Measurements from ENCODE around the gene AURKB.

DNA sequence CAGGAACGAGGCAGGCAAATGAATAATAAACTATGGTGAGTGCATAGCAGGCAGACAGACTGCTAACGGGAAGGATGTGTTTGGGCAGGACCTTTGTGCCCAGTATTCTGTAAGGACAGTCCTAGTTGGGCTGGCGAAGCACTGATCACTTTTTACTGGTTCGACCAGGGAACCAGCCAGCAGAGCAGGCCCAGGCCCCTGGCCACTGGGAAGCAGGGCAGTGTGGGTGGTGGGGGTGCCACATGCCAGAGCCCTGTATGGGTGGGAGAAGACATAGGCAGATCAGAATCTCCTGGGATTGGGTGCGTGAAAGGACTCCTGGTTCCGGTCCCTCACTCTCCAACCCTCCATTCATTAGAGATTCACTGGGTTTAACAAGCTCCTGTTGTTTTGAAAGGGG lies 43.6 kb downstream of the AURKB start:
- TF ChIP-seq, protein P1, sequence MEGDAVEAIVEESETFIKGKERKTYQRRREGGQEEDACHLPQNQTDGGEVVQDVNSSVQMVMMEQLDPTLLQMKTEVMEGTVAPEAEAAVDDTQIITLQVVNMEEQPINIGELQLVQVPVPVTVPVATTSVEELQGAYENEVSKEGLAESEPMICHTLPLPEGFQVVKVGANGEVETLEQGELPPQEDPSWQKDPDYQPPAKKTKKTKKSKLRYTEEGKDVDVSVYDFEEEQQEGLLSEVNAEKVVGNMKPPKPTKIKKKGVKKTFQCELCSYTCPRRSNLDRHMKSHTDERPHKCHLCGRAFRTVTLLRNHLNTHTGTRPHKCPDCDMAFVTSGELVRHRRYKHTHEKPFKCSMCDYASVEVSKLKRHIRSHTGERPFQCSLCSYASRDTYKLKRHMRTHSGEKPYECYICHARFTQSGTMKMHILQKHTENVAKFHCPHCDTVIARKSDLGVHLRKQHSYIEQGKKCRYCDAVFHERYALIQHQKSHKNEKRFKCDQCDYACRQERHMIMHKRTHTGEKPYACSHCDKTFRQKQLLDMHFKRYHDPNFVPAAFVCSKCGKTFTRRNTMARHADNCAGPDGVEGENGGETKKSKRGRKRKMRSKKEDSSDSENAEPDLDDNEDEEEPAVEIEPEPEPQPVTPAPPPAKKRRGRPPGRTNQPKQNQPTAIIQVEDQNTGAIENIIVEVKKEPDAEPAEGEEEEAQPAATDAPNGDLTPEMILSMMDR (conservative IDR thresholded peaks at IDR 0.05; ENCODE audit: low read depth, low read length): no peak
- TF ChIP-seq EZH2 (IDR thresholded peaks at IDR 0.05; ENCODE audit: borderline replicate concordance, low read depth, low read length, poor library complexity, severe bottlenecking): no peak

Measured in A673 (cell line).